Activated CD4-positive, alpha-beta T cell treated with anti-CD3 and anti-CD28 coated beads, Interleukin-2, amount 10 ng/mL, durations not matched to agents 7 days and 5 days (primary cell): ENCODE results near the gene ASPSCR1. TPM values are rescaled to one million over a fixed set of nuclear protein-coding genes. Genes with fewer than 3 reads are reported as not detected.
A peak's percentile ranks its signal among the peaks of the same experiment; 100 is the strongest.

Experiments
- CTCF ChIA-PET: fragments of 350-600 bp; sonication (Branson Sonifier 250); formaldehyde crosslinking; loops from one replicate; lab custom pipeline; 2021; ENCODE audit warnings: antibody characterized with exemption; lab: Charles Lee
- POLR2A ChIA-PET: fragments of 350-600 bp; sonication (Branson Sonifier 250); formaldehyde crosslinking; loops from one replicate; lab custom pipeline; 2021; ENCODE audit warnings: antibody characterized with exemption; lab: Charles Lee
- DNase-seq: peaks from one replicate; pipeline ENCODE4 v3.0.0-alpha.2; 2020
- H3K27ac Mint-ChIP-seq: one replicate; pipeline ENCODE4 v1.8.0; 2021; ENCODE audit warnings: mild to moderate bottlenecking, moderate library complexity, mixed read lengths
- H3K27me3 Mint-ChIP-seq: one replicate; pipeline ENCODE4 v1.8.0; 2021; ENCODE audit warnings: mixed read lengths
- H3K36me3 Mint-ChIP-seq: one replicate; pipeline ENCODE4 v1.8.0; 2021; ENCODE audit warnings: low read depth, mixed read lengths
- H3K4me1 Mint-ChIP-seq: one replicate; pipeline ENCODE4 v1.8.0; 2021; ENCODE audit warnings: mixed read lengths
- H3K4me3 Mint-ChIP-seq: one replicate; pipeline ENCODE4 v1.8.0; 2021; ENCODE audit warnings: mild to moderate bottlenecking, moderate library complexity, mixed read lengths
- H3K9me3 Mint-ChIP-seq: one replicate; pipeline ENCODE4 v1.8.0; 2021; ENCODE audit warnings: mixed read lengths
- total RNA-seq, 2 experiments: library from RNA; stranded (reverse); gene quantifications; one replicate each; pipeline ENCODE4 v1.2.3, GENCODE V29; 2021

The ASPSCR1 gene
- total RNA-seq, 2 experiments from 2014 or later = 34.0 to 37.6 TPM

DNA sequence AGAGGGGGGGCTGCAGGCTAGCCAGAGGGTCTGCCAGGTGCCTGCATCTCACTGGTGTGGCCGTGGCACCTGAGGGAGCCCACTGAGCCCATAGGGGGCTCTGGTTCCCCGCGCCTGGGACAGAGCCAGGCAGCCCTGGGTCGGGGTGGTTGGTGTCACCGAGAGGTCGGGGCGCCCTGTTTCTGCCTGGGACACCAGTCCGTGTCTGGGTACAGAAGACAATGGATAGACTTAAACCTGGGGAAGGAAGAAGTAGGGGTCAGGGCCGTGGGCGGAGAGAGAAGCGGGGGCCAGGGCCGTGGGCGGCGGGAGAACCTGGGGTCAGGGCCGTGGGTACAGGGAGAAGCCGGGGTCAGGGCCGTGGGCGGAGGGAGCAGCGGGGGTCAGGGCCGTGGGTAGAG lies 71.1 kb downstream of the ASPSCR1 start:
- no peaks in the 10 kb centered on the region for H3K9me3 Mint-ChIP-seq
- peaks cover 21% of the 10 kb centered on the region for H3K4me1 Mint-ChIP-seq
- ChIA-PET POLR2A (no interaction called here), CTCF (interaction anchor here (0.9 kb wide), 1 partner anchor 11 kb away, joined by 4 read pairs; the partner anchor contains the start of gene DCXR)
- no peak for DNase-seq
- no peak overlapping the region for H3K27ac Mint-ChIP-seq
- H3K4me3 Mint-ChIP-seq = no peak overlapping the region
- peaks cover 3% of the 10 kb centered on the region for H3K36me3 Mint-ChIP-seq
- H3K27me3 Mint-ChIP-seq = no peaks in the 10 kb centered on the region

GRCh38 chr17:82049106-82049505 lies 71.7 kb downstream of the ASPSCR1 start:
- ChIA-PET CTCF (interaction anchor here (2.3 kb wide), 1 partner anchor 11 kb away, joined by 14 read pairs; the partner anchor contains the start of gene DCXR), POLR2A (no interaction called here)
- Mint-ChIP-seq H3K27me3 (no peaks in the 10 kb centered on the region), H3K4me1 (peaks cover 23% of the 10 kb centered on the region), H3K36me3 (peaks cover 3% of the 10 kb centered on the region), H3K27ac (no peak overlapping the region), H3K9me3 (no peaks in the 10 kb centered on the region), H3K4me3 (no peak overlapping the region)
- no peak for DNase-seq

GRCh38 chr17:82049521-82049971 lies 72.1 kb downstream of the ASPSCR1 start:
- H3K4me1 Mint-ChIP-seq = peaks cover 23% of the 10 kb centered on the region
- POLR2A ChIA-PET = no interaction called here

GRCh38 chr17:82050152-82050760 lies 72.8 kb downstream of the ASPSCR1 start:
- Mint-ChIP-seq H3K4me1 (peaks cover 23% of the 10 kb centered on the region), H3K27ac (peak overlapping the region; percentile 93), H3K9me3 (no peaks in the 10 kb centered on the region), H3K4me3 (peak overlapping the region; percentile 82), H3K27me3 (no peaks in the 10 kb centered on the region), H3K36me3 (peaks cover 5% of the 10 kb centered on the region)
- POLR2A ChIA-PET = no interaction called here
- CTCF ChIA-PET = interaction anchor here (0.5 to 2.3 kb wide), 5 partner anchors 9 to 135 kb away, joined by 3 to 14 read pairs (median 4); partner anchors contain the start of gene DCXR
- DNase-seq = no peak

More at GRCh38 chr17:82049521-82049971, 72.1 kb downstream of the ASPSCR1 start:
- Mint-ChIP-seq H3K27ac (no peak overlapping the region), H3K27me3 (no peaks in the 10 kb centered on the region), H3K9me3 (no peaks in the 10 kb centered on the region), H3K4me3 (no peak overlapping the region), H3K36me3 (peaks cover 3% of the 10 kb centered on the region)
- CTCF ChIA-PET = interaction anchor here (1.5 to 2.3 kb wide), 3 partner anchors 9 to 19 kb away, joined by 4 to 14 read pairs (median 7); partner anchors contain the start of gene DCXR
- no peak for DNase-seq

DNA sequence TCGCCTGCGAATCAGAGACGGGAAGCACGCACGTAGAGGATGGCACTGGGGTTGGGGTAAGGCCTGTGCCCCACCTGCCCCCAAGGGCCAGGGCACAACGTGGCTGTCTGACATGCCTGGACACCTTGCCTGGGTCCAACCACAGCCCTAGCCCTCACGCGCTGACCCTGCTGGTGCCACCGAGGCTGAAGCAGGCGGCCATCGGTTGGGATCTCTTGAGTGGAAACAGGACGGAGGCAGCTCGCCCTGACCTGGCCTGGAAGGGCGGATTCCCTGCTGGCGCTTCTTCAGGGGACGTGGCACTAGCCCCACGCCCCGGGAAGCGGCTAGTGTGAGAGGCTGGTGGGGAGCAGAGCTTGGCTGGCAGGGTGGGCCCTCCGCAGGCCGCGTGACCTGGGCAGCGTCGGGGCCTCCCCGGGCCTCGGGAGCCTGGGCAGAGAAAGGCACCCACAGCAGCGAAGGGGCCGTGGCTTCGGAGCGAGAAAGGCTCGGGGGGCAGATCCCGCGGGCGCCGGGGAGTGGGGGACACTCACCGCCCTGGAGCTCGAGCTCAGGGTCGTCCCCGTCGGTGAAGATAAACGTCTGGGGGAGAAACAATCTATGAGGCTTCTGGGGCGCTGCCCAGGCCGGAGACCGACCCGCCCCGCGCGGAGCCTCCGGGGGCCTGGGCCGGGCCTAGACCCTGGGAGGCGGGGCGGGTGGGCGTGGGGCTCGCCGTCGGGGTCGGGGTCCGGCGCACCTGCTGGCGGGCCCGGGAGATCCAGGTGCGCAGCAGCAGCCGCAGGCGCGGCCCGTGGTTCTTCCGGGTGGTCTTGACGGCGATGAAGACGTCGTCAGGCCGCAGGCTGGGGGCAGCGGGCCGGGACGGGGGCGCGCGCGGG lies 73.6 kb downstream of the ASPSCR1 start:
- Mint-ChIP-seq H3K27ac (peak overlapping the region; percentile 93), H3K27me3 (no peaks in the 10 kb centered on the region), H3K36me3 (peaks cover 5% of the 10 kb centered on the region), H3K4me3 (peak overlapping the region; percentile 82), H3K4me1 (peaks cover 23% of the 10 kb centered on the region), H3K9me3 (no peaks in the 10 kb centered on the region)
- ChIA-PET POLR2A (no interaction called here), CTCF (interaction anchor here (0.5 to 2.3 kb wide), 6 partner anchors 10 to 135 kb away, joined by 3 to 14 read pairs (median 4); partner anchors contain the start of gene DCXR)
- no peak for DNase-seq

- Mint-ChIP-seq H3K4me3 (peak within 1 kb of the TSS; percentile 83), H3K9me3 (no peaks in the 10 kb centered on the region), H3K36me3 (peaks cover 5% of the 10 kb centered on the region), H3K27me3 (no peaks in the 10 kb centered on the region), H3K4me1 (peaks cover 23% of the 10 kb centered on the region), H3K27ac (peak within 1 kb of the TSS; percentile 93)
- POLR2A ChIA-PET = interaction anchor here (0.6 kb wide), 1 partner anchor 14 kb away, joined by 3 read pairs; the partner anchor contains the start of gene DCXR
- DNase-seq = peak; percentile 84
- CTCF ChIA-PET = interaction anchor here (0.9 to 2.6 kb wide), 4 partner anchors 12 to 93 kb away, joined by 3 to 7 read pairs (median 4); partner anchors contain the start of gene DCXR
Measured at GRCh38 chr17:82051776-82052637, 74.6 kb downstream of the ASPSCR1 start, which contains the start of the genes GPS1 and RFNG. Gene GPS1, plus strand, starts transcription at chr17:82051898. Its CDS starts 34 bp downstream, at chr17:82051932. Gene RFNG, minus strand, starts transcription at chr17:82051811. Its CDS starts 45 bp downstream, at chr17:82051766.

GRCh38 chr17:82052638-82053059 lies 75.2 kb downstream of the ASPSCR1 start:
- Mint-ChIP-seq H3K27me3 (no peaks in the 10 kb centered on the region), H3K27ac (peak overlapping the region; percentile 69), H3K9me3 (no peaks in the 10 kb centered on the region), H3K4me3 (peak overlapping the region; percentile 83), H3K36me3 (peaks cover 3% of the 10 kb centered on the region), H3K4me1 (peaks cover 23% of the 10 kb centered on the region)
- CTCF ChIA-PET = interaction anchor here (0.9 to 2.6 kb wide), 4 partner anchors 12 to 93 kb away, joined by 3 to 7 read pairs (median 4); partner anchors contain the start of gene DCXR
- POLR2A ChIA-PET = interaction anchor here (0.6 kb wide), 1 partner anchor 15 kb away, joined by 3 read pairs; the partner anchor contains the start of gene DCXR
- DNase-seq = no peak

- H3K36me3 Mint-ChIP-seq = peaks cover 2% of the 10 kb centered on the region
- no peak for DNase-seq
- no peaks in the 10 kb centered on the region for H3K9me3 Mint-ChIP-seq
- POLR2A ChIA-PET = no interaction called here
- H3K27ac Mint-ChIP-seq = peak overlapping the region; percentile 78
- H3K27me3 Mint-ChIP-seq = no peaks in the 10 kb centered on the region
- CTCF ChIA-PET = interaction anchor here (1.2 to 2.6 kb wide), 4 partner anchors 11 to 24 kb away, joined by 3 to 7 read pairs (median 4); partner anchors contain the start of gene DCXR
- H3K4me3 Mint-ChIP-seq = peak overlapping the region; percentile 83
- peaks cover 23% of the 10 kb centered on the region for H3K4me1 Mint-ChIP-seq
Measured at GRCh38 chr17:82053130-82053529, 75.7 kb downstream of the ASPSCR1 start.

DNA sequence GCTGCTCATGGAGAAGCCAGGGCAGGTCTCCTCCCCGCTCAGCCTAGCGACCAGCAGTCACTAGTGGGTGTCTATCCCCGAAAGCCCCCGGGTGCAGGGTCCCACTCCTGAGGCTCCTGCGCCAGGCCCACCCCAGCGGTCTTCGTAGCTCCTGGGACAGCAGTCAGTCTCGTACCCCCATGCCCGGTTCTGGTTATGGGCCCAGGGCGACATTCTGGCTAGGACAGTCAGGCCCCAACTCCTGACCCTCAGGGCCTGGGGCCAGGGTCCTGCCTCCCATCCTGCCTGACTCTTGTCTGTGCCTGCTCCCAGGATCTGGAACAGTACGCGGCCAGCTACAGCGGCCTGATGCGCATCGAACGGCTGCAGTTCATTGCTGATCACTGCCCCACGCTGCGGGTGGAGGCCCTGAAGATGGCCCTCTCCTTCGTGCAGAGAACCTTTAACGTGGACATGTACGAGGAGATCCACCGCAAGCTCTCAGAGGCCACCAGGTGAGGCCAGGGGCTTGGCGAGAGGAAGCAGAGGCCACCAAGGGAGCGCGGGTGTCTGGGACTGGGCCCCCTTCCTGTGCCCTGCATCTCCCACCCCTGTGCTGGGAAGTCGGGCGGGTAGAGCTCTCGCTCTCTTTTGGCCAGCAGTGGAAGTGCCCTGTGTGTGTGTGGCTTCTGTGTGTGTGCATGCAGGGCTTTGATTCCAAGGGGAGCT lies 76.3 kb downstream of the ASPSCR1 start:
- Mint-ChIP-seq H3K36me3 (peaks cover 2% of the 10 kb centered on the region), H3K27ac (peak overlapping the region; percentile 78), H3K9me3 (no peaks in the 10 kb centered on the region), H3K4me3 (peak overlapping the region; percentile 83), H3K27me3 (no peaks in the 10 kb centered on the region), H3K4me1 (peaks cover 23% of the 10 kb centered on the region)
- CTCF ChIA-PET = interaction anchor here (1.2 to 2.6 kb wide), 4 partner anchors 11 to 24 kb away, joined by 3 to 7 read pairs (median 4); partner anchors contain the start of gene DCXR
- POLR2A ChIA-PET = no interaction called here
- no peak for DNase-seq

DNA sequence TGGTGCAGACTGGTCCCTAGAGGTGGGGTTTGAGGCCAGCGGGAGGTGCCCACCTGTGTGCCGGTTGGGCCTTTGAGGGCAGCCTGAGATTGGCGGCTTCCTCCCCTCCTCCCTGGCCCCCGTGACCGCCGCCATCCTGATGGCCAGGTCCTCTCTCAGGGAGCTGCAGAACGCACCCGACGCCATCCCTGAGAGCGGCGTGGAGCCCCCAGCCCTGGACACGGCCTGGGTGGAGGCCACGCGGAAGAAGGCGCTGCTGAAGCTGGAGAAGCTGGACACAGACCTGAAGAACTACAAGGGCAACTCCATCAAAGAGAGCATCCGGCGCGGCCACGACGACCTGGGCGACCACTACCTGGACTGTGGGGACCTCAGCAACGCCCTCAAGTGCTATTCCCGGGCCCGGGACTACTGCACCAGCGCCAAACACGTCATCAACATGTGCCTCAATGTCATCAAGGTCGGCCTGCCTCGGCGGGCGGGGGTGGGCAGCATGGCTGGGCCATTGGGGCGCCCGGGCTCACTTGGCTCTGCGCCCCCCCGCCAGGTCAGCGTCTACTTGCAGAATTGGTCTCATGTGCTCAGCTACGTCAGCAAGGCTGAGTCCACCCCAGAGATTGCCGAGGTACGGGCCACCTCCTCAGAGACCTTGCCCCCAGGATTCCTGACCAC lies 77.1 kb downstream of the ASPSCR1 start:
- no peaks in the 10 kb centered on the region for H3K27me3 Mint-ChIP-seq
- no peak overlapping the region for H3K4me3 Mint-ChIP-seq
- DNase-seq = no peak
- H3K36me3 Mint-ChIP-seq = peaks cover 2% of the 10 kb centered on the region
- H3K9me3 Mint-ChIP-seq = no peaks in the 10 kb centered on the region
- peaks cover 22% of the 10 kb centered on the region for H3K4me1 Mint-ChIP-seq
- H3K27ac Mint-ChIP-seq = peak overlapping the region; percentile 74
- CTCF ChIA-PET = interaction anchor here (1.2 to 2.6 kb wide), 5 partner anchors 10 to 35 kb away, joined by 3 to 7 read pairs (median 4); partner anchors contain the start of gene DCXR
- POLR2A ChIA-PET = no interaction called here
